PFSK-1 (cell line): ENCODE results near the gene HIGD2A.

ENCODE experiments used
- POLR2AphosphoS5 ChIP-seq: IDR thresholded peaks from 2 replicates; pipeline ENCODE4 v1.6.1; 2012; ENCODE audit warnings: low read depth, mild to moderate bottlenecking, control low read depth, low read length, moderate library complexity
- SIN3A ChIP-seq: IDR thresholded peaks from 2 replicates; pipeline ENCODE4 v1.6.1; 2012; ENCODE audit warnings: mild to moderate bottlenecking, low read length, moderate library complexity, borderline replicate concordance; ENCODE audit not compliant: insufficient read depth
- TAF1 ChIP-seq: IDR thresholded peaks from 2 replicates; pipeline ENCODE4 v1.6.1; 2012; ENCODE audit warnings: low read length, control low read depth, borderline replicate concordance; ENCODE audit not compliant: insufficient read depth

DNA sequence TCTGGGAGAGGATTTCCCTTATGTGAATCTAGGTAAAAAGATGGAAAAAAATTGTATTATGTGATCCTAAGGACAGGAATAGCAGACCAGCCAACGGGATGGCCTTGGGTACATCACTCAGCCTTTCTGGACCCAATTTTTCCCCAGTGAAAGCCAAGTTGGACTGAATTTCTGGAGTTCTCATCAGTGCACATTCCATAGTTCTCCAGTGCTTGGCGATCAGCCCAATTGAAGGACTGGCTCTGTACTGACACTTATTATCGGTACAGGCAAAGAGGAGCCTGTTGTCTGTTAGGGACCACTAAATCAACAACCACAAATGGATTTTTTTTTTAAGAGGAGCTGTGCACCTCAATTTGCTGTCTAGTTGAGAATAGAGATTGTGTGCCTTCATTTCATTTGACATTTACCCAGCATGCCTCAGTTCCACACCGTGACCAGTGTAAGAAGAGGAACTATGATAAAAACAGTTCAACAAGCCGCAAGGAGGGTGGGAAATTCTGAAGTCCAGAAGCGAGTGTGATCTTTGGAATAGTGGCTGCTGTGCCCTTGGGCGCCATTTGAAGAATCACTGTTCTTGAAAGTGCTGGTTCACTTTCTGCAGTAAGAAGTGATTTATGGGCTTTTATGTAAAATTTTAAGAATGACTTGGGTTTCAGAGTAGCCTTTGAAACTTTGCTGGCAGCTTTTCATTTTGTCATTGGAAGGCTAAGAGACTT lies 15.3 kb upstream of the HIGD2A start:
- TF ChIP-seq POLR2AphosphoS5 (no peak), TAF1 (no peak), SIN3A (no peak)
